ENCODE data around the gene DOLPP1. TPM values are rescaled to one million over a fixed set of nuclear protein-coding genes. Genes with fewer than 3 reads are reported as not detected.

Gene DOLPP1
- total RNA-seq, 1 experiment from 2014 or later = 13.7 TPM

DNA sequence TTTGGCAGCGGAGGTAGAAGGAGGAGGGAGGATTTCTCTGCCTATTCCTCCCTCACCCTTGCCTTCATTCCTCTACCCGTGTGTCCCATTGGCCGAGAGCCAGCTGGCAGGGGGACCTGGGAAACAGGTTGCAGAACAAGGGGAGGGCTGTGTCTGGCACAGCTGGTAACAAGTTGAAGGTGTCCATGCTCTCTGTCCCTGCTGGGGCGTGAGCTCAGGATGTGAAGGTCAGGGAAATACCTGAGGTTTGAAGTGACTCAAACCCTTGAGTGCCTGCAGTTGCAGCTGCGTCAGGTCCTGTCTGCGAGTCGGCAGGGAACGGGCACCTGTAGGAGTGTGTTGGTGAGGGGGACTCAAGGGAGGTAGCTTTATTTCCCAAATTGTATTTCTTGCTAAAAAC is 28.3 kb upstream of the DOLPP1 start:
- intact Hi-C loops (cut with micrococcal nuclease; ENCODE audit: unreplicated experiment) = no loop called here
- ATAC-seq (no peak), DNase-seq (ENCODE audit: low read depth, low spot score) (no peak)
- Histone ChIP-seq H3K4me1 (ENCODE audit: control insufficient read depth, insufficient read depth, low read length) (no peaks in the 10 kb centered on the region), H3K9me3 (ENCODE audit: control insufficient read depth, insufficient read depth, low read depth, low read length) (no peaks in the 10 kb centered on the region), H3K4me3 (ENCODE audit: low read depth in 2 of 2, low read length in 2 of 2) (no peak overlapping the region), H3K27ac (ENCODE audit: low read length) (no peak overlapping the region), H3K27me3 (ENCODE audit: control insufficient read depth, insufficient read depth, low read length) (no peaks in the 10 kb centered on the region), H3K36me3 (ENCODE audit: control insufficient read depth, insufficient read depth, low read length) (no peaks in the 10 kb centered on the region)
- in situ Hi-C loops (cut with HindIII; ENCODE audit: low pct_unique_long_range_greater_than_20kb, low sequenced_read_pairs) = no loop called here
- ChIA-PET POLR2A (no interaction called here), CTCF (no interaction called here)
- BruUV-seq (replicated peaks) = no TSS peak
- TF ChIP-seq POLR2AphosphoS5 (IDR thresholded peaks at IDR 0.05; ENCODE audit: low read depth, low read length) (no peak), SIN3A (IDR thresholded peaks at IDR 0.05; ENCODE audit: borderline replicate concordance, insufficient read depth, low read depth, low read length) (no peak), TCF7L2 (IDR thresholded peaks at IDR 0.05; ENCODE audit: low read depth, low read length) (no peak)
- TF ChIP-seq, protein P1, sequence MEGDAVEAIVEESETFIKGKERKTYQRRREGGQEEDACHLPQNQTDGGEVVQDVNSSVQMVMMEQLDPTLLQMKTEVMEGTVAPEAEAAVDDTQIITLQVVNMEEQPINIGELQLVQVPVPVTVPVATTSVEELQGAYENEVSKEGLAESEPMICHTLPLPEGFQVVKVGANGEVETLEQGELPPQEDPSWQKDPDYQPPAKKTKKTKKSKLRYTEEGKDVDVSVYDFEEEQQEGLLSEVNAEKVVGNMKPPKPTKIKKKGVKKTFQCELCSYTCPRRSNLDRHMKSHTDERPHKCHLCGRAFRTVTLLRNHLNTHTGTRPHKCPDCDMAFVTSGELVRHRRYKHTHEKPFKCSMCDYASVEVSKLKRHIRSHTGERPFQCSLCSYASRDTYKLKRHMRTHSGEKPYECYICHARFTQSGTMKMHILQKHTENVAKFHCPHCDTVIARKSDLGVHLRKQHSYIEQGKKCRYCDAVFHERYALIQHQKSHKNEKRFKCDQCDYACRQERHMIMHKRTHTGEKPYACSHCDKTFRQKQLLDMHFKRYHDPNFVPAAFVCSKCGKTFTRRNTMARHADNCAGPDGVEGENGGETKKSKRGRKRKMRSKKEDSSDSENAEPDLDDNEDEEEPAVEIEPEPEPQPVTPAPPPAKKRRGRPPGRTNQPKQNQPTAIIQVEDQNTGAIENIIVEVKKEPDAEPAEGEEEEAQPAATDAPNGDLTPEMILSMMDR (IDR thresholded peaks at IDR 0.05) = no peak
- TF ChIP-seq, protein P2, sequence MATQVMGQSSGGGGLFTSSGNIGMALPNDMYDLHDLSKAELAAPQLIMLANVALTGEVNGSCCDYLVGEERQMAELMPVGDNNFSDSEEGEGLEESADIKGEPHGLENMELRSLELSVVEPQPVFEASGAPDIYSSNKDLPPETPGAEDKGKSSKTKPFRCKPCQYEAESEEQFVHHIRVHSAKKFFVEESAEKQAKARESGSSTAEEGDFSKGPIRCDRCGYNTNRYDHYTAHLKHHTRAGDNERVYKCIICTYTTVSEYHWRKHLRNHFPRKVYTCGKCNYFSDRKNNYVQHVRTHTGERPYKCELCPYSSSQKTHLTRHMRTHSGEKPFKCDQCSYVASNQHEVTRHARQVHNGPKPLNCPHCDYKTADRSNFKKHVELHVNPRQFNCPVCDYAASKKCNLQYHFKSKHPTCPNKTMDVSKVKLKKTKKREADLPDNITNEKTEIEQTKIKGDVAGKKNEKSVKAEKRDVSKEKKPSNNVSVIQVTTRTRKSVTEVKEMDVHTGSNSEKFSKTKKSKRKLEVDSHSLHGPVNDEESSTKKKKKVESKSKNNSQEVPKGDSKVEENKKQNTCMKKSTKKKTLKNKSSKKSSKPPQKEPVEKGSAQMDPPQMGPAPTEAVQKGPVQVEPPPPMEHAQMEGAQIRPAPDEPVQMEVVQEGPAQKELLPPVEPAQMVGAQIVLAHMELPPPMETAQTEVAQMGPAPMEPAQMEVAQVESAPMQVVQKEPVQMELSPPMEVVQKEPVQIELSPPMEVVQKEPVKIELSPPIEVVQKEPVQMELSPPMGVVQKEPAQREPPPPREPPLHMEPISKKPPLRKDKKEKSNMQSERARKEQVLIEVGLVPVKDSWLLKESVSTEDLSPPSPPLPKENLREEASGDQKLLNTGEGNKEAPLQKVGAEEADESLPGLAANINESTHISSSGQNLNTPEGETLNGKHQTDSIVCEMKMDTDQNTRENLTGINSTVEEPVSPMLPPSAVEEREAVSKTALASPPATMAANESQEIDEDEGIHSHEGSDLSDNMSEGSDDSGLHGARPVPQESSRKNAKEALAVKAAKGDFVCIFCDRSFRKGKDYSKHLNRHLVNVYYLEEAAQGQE (IDR thresholded peaks at IDR 0.05; ENCODE audit: insufficient read depth in 1 of 2, low read depth in 2 of 2, low read length in 1 of 2) = no peak

DNA sequence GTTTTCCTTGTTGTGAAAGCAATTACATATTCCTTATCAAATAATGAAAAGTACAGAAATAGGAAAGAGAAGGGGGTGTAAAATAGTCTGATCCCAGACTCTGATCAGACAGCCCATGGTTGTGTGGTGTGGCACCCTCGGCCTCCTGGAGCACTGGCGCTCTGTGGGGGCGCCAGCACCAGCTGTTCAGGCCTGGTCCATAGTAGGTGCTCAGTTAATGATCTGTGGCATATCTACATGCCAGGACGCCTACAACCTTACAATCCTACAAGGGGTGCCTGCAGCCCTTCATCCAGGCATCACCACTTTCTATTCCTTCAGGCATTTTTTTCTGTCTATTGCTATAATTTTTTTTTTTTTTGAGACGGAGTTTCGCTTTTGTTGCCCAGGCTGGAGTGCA is 27.9 kb upstream of the DOLPP1 start:
- H3K27ac ChIP-seq (ENCODE audit: low read length) = no peak overlapping the region
- no TSS peak for BruUV-seq (replicated peaks)
- no peaks in the 10 kb centered on the region for H3K27me3 ChIP-seq (ENCODE audit: control insufficient read depth, insufficient read depth, low read length)
- in situ Hi-C loops (cut with HindIII; ENCODE audit: low pct_unique_long_range_greater_than_20kb, low sequenced_read_pairs) (no loop called here), intact Hi-C loops (cut with micrococcal nuclease; ENCODE audit: unreplicated experiment) (no loop called here)
- H3K4me1 ChIP-seq (ENCODE audit: control insufficient read depth, insufficient read depth, low read length) = no peaks in the 10 kb centered on the region
- DNase-seq (ENCODE audit: low read depth, low spot score) (no peak), ATAC-seq (no peak)
- no peak overlapping the region for H3K4me3 ChIP-seq (ENCODE audit: low read depth in 2 of 2, low read length in 2 of 2)
- no peaks in the 10 kb centered on the region for H3K36me3 ChIP-seq (ENCODE audit: control insufficient read depth, insufficient read depth, low read length)
- ChIA-PET POLR2A (no interaction called here), CTCF (no interaction called here)
- TF ChIP-seq SIN3A (IDR thresholded peaks at IDR 0.05; ENCODE audit: borderline replicate concordance, insufficient read depth, low read depth, low read length) = no peak
- no peak for TF ChIP-seq POLR2AphosphoS5 (IDR thresholded peaks at IDR 0.05; ENCODE audit: low read depth, low read length)
- no peak for TF ChIP-seq TCF7L2 (IDR thresholded peaks at IDR 0.05; ENCODE audit: low read depth, low read length)
- TF ChIP-seq, protein P2 (IDR thresholded peaks at IDR 0.05; ENCODE audit: insufficient read depth in 1 of 2, low read depth in 2 of 2, low read length in 1 of 2) = no peak
- TF ChIP-seq, protein P1 (IDR thresholded peaks at IDR 0.05) = no peak
- H3K9me3 ChIP-seq (ENCODE audit: control insufficient read depth, insufficient read depth, low read depth, low read length) = no peaks in the 10 kb centered on the region

Data from Panc1 (cell line).